ENCODE results near the gene FOXA2. TPM values are rescaled to one million over a fixed set of nuclear protein-coding genes. Genes with fewer than 3 reads are reported as not detected.
A peak's percentile ranks its signal among the peaks of the same experiment; 100 is the strongest.

The FOXA2 gene
- total and polyA plus RNA-seq, 2 of the 13 experiments (the other 11 are each of a cell fraction or from before 2014, with no cell fraction given) = 8.8 to 12.2 TPM

- TF ChIP-seq ZNF800 (CRISPR knock-in tag; IDR thresholded peaks at IDR 0.05) = no peak
- no peak for TF ChIP-seq SMARCC2 (IDR thresholded peaks at IDR 0.05)
- TF ChIP-seq, protein P1, sequence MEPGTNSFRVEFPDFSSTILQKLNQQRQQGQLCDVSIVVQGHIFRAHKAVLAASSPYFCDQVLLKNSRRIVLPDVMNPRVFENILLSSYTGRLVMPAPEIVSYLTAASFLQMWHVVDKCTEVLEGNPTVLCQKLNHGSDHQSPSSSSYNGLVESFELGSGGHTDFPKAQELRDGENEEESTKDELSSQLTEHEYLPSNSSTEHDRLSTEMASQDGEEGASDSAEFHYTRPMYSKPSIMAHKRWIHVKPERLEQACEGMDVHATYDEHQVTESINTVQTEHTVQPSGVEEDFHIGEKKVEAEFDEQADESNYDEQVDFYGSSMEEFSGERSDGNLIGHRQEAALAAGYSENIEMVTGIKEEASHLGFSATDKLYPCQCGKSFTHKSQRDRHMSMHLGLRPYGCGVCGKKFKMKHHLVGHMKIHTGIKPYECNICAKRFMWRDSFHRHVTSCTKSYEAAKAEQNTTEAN (CRISPR knock-in tag; conservative IDR thresholded peaks at IDR 0.05) = no peak; the same call in 1 of the 2 replicates
- TF ChIP-seq JUND (CRISPR knock-in tag; IDR thresholded peaks at IDR 0.05) = no peak
- TF ChIP-seq, protein P2, sequence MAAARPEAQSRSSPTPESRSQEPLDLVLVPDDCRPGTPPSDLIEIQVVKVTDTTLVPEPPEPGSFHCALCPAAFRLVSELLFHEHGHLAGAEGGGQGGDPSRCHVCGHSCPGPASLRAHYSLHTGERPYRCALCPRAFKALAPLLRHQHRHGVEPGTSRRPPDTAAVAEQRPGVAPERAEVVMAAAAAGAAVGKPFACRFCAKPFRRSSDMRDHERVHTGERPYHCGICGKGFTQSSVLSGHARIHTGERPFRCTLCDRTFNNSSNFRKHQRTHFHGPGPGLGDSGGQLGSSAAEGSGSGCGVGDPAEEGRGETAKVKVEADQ (CRISPR knock-in tag; IDR thresholded peaks at IDR 0.05; ENCODE audit: borderline replicate concordance) = peak; percentile 68; the same call in 1 of the 2 replicates
- TF ChIP-seq, protein P3, sequence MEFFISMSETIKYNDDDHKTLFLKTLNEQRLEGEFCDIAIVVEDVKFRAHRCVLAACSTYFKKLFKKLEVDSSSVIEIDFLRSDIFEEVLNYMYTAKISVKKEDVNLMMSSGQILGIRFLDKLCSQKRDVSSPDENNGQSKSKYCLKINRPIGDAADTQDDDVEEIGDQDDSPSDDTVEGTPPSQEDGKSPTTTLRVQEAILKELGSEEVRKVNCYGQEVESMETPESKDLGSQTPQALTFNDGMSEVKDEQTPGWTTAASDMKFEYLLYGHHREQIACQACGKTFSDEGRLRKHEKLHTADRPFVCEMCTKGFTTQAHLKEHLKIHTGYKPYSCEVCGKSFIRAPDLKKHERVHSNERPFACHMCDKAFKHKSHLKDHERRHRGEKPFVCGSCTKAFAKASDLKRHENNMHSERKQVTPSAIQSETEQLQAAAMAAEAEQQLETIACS (CRISPR knock-in tag; IDR thresholded peaks at IDR 0.05) = no peak
- TF ChIP-seq HCFC1 (IDR thresholded peaks at IDR 0.05; ENCODE audit: low read depth, low read length) = no peak
- no peak for TF ChIP-seq ZNF367 (CRISPR knock-in tag; IDR thresholded peaks at IDR 0.05; ENCODE audit: borderline replicate concordance)
- TF ChIP-seq ZNF577 (CRISPR knock-in tag; IDR thresholded peaks at IDR 0.05; ENCODE audit: borderline replicate concordance, low read depth) = 0 out of 2 replicates have a peak, but pooled peaks have one; percentile 65
- no peak for TF ChIP-seq ZNF337 (CRISPR knock-in tag; IDR thresholded peaks at IDR 0.05; ENCODE audit: borderline replicate concordance, low read depth)
- no peak for TF ChIP-seq ZNF766 (CRISPR knock-in tag; IDR thresholded peaks at IDR 0.05; ENCODE audit: borderline replicate concordance)
- no peak for TF ChIP-seq ZNF792 (CRISPR knock-in tag; IDR thresholded peaks at IDR 0.05)
- TF ChIP-seq KDM2A (CRISPR knock-in tag; IDR thresholded peaks at IDR 0.05; ENCODE audit: borderline replicate concordance, low read depth) = peak; percentile 46; the same call in 1 of the 2 replicates
- TF ChIP-seq, protein P4, sequence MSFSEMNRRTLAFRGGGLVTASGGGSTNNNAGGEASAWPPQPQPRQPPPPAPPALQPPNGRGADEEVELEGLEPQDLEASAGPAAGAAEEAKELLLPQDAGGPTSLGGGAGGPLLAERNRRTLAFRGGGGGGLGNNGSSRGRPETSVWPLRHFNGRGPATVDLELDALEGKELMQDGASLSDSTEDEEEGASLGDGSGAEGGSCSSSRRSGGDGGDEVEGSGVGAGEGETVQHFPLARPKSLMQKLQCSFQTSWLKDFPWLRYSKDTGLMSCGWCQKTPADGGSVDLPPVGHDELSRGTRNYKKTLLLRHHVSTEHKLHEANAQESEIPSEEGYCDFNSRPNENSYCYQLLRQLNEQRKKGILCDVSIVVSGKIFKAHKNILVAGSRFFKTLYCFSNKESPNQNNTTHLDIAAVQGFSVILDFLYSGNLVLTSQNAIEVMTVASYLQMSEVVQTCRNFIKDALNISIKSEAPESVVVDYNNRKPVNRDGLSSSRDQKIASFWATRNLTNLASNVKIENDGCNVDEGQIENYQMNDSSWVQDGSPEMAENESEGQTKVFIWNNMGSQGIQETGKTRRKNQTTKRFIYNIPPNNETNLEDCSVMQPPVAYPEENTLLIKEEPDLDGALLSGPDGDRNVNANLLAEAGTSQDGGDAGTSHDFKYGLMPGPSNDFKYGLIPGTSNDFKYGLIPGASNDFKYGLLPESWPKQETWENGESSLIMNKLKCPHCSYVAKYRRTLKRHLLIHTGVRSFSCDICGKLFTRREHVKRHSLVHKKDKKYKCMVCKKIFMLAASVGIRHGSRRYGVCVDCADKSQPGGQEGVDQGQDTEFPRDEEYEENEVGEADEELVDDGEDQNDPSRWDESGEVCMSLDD (CRISPR knock-in tag; IDR thresholded peaks at IDR 0.05; ENCODE audit: borderline replicate concordance) = no peak
- no peak for TF ChIP-seq FOXP1 (IDR thresholded peaks at IDR 0.05)
- peak; percentile 52 for TF ChIP-seq FOXP1 (CRISPR knock-in tag; IDR thresholded peaks at IDR 0.05)
- no peak for TF ChIP-seq ZNF530 (CRISPR knock-in tag; IDR thresholded peaks at IDR 0.05; ENCODE audit: low read depth)
- TF ChIP-seq RFX5 (IDR thresholded peaks at IDR 0.05; ENCODE audit: low read depth, low read length) = no peak
- TF ChIP-seq ZNF569 (CRISPR knock-in tag; IDR thresholded peaks at IDR 0.05; ENCODE audit: borderline replicate concordance) = no peak
- TF ChIP-seq ZNF280B (CRISPR knock-in tag; IDR thresholded peaks at IDR 0.05; ENCODE audit: borderline replicate concordance) = no peak
Measured at GRCh38 chr20:22583773-22584521, 425 bp downstream of the FOXA2 start (continued).
